ENCODE results near the gene PHACTR2.
"Not testable (repeated sequence)": the region's sequence is repeated elsewhere in the genome, so short reads cannot be mapped to it uniquely, and the experiment has no call there.

Gene PHACTR2

DNA sequence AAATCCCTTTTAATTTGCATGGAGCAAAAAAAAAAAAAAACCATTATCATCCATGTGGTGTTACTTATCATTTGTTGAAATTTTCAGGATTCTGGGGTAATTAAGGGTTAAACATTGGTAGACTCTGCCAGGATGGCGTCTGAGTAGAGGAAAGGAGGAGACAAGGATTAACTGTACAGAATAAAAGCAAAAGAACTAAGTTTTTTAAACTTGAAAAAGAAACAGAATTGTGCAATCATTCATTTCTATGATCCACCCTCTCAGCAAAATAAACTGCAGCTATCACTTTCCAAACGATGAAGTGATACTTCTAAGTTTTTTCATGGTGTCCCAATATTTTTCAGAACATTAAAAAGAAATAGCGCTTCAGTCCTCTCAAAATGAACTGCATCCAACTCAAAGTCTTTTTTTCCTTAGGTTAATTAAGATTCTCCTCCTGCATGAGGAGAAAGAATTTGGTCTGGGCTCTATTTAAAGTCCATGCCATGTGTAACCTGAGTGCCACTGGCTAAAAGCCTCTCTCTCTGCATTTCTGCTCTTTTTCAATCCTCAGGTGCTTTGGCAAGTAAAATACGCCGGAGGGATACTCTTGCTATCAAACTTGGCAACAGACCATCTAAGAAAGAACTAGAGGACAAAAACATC, 95.9 kb downstream of the PHACTR2 start:
- DNase-seq: no peak

DNA sequence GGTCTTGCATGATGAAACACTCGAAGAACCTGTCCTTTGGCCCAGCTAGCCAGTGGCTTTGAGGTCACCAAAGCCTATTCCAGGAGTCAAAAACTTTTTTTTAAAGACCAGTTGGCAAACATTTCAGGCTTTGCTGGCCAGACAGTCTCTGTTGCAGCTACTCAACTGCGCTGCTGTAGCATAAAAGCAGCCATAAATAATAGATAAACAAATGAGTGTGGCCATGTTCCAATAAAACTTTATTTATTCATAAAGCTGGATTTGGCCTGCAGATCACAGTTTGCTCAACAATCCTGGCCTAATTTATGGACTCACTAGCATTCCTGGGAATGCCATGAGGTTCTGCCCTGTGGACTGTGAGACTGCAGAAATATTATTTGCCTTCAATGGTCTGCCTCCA, 96.6 kb downstream of the PHACTR2 start:
- no peak for DNase-seq

DNA sequence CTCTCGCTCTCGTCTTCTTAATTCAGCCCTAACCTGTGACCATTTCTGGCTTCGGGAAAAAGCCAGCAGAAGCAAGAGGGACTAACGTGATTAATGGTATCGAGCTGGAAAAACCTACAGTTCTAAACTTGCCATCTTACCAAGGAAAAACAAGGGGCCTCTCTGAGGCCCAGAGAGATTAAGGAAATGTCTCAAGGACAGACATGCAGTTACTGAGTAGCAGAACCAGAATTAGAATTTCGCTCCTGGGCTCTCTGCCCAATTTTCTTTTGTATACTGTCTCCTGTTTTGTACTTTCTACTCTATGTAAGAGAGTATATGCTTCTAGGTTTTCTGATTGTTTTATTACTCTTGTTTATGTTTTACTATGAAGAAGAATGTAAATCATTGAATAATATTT, 97.6 kb downstream of the PHACTR2 start:
- no peak for DNase-seq

DNA sequence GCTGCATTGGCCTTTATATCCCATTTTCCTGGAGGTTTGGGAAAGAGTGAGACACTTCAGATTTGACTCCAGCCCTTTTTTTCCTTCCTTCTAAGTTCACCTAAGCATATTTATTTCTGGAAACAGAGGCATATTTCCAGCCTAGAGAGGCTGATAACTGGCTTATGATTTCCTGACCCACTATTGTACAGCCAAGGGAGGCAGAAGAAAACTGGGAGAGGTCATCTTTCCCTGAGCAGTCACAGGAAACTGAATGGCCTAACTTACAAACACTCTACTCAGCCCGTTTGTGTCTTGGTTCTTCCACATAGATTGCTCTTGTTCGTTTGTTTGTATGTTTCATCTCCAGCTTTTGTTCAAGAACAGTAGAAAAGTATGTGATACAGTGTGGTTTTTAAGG, 101.2 kb downstream of the PHACTR2 start:
- DNase-seq: no peak

DNA sequence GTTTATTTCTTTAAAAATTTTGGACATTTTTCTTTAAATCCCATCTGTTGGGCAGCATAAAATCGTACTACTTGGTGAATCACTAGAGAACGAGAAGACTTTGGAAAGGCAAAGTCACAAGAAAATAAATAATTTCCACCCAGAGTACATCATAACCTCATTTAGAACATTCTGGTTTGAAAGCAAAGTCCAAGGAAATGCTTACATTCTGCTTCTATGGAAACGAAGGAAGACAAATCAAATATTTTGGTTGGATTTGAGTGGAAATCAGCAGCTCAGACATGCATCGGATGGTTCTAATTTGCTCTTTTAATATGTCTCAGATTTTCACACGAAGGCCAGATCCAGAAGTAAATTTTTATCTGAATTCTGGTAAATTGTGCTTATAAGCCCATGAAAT, 104.7 kb downstream of the PHACTR2 start:
- DNase-seq: no peak

DNA sequence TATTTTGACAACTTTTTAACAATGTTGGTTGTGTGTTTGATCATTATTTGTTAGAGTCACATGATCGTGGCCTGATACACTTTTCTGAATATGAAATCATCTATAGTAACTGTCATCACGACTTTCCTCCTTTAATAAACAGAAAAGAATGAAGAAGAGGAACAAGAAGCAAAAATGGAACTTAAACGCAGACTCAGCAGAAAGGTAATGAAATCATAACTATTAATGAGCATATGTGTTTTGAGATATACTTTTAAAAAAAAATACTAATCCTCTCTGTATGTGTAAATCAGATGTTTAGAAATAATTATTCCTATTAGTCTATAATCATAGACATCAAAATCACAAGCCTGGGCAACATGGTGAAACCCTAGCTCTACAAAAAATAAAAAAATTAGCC, 105.3 kb downstream of the PHACTR2 start:
- DNase-seq: no peak

DNA sequence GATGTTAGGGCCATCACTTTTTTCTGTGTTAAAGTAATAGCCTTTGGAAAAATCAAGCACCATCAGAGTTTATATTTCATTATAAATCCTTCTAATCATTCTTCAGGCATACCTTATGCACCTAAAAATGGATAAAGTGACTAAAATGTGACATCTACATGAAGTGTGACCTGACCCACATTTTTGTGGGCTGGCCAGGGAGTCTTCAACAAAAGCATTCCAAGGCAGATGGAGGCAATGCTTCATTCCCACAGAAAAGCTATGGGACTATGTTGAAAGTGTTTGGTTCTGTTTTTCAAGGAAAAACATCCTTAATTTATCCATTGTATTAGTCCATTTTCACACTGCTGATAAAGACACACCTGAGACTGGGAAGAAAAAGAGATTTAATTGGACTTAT, 106.6 kb downstream of the PHACTR2 start:
- no peak for DNase-seq

DNA sequence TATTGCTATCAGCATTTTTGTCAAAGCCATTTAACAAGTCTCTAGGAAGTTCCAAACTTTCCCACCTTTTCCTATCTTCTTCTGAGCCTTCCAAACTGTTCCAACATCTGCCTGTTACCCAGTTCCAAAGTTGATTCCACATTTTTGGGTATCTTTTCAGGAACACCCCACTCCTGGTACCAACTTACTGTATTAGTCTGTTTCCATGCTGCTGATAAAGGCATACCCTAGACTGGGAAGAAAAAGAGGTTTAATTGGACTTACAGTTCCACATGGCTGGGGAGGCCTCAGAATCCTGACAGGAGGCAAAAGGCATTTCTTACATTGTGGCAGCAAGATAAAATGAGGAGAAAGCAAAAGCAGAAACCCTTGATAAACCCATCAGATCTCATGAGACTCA, 108.6 kb downstream of the PHACTR2 start:
- DNase-seq: not testable (repeated sequence)

DNA sequence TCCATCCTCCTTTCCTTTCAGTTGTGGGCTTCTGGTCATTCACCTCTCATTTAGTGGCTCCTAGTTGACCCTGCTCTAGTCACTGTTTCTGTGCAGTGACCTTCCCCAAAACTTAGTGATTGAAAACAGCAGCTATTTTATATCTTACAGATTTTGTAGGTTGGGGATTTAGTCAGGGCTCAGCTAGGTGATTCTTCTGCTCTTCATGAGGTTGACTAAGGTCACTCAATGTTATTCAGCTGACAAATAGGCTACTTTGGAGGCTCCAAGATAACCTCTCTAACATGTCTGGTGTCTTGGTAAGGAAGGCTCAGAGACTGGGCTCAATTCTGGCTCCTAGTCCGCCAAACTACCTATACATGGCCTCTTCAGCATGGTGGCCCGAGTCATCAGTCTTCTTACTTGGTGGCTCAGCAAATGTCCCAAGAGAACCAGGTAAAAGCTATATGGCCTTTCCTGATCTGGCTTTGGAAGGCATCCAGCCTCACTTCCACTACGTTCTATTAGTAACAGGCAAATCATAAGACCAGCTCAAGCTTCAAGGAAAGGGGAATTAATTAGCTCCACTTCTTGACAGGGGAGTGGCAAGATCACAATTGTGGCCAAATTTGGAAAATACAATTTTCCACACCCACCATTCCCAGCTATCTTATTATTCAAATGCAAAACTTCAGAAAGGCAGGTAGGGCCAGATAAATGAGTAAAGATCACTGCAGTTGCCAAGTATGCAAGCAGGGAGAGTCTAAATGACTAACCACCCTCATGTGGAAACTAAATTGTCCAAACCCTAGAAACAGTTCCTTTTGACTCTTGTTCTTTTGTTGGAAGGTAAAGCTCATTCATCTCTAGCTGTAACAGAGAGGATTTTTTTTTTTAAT, 114.9 kb downstream of the PHACTR2 start:
- DNase-seq: peak in 1 of 2 donors; percentile 8

DNA sequence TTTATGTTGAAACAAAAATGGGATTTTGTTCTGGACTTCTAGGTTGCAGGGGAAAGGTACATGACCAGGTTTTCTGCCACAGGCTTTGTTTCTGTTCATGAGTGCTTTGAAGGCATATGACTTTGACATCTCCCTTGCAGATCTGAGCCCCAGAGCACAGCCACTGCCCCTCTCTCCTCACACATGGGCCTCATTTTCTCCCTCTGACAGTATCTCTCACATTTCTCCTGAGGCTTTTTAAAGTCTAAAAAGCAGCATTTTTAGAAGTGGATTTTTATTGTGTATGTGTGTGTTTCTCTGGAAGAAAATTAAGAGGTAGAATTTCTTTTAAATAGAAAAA, 115.5 kb downstream of the PHACTR2 start:
- no peak for DNase-seq

DNA sequence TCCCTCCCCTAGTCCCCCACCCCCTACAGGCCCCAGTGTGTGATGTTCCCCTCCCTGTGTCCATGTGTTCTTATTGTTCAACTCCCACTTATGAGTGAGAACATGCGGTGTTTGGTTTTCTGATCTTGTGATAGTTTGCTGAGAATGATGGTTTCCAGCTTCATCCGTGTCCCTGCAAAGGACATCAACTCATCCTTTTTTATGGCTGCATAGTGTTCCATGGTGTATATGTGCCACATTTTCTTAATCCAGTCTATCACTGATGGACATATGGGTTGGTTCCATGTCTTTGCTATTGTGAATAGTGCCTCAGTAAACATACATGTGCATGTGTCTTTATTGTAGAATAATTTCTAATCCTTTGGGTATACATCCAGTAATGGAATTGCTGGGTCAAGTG, 118.8 kb downstream of the PHACTR2 start:
- DNase-seq: not testable (repeated sequence)

DNA sequence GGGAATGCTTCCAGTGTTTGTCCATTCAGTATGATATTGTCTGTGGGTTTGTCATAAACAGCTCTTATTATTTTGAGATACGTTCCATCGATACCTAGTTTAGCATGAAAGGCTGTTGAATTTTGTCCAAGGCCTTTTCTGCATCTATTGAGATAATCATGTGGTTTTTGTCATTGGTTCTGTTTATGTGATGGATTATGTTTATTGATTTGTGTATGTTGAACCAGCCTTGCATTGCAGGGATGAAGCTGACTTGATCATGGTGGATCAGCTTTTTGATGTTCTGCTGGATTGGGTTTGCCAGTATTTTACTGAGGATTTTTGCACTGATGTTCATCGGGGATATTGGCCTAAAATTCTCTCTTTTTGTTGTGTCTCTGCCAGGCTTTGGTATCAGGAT, 120.7 kb downstream of the PHACTR2 start:
- not testable (repeated sequence) for DNase-seq

DNA sequence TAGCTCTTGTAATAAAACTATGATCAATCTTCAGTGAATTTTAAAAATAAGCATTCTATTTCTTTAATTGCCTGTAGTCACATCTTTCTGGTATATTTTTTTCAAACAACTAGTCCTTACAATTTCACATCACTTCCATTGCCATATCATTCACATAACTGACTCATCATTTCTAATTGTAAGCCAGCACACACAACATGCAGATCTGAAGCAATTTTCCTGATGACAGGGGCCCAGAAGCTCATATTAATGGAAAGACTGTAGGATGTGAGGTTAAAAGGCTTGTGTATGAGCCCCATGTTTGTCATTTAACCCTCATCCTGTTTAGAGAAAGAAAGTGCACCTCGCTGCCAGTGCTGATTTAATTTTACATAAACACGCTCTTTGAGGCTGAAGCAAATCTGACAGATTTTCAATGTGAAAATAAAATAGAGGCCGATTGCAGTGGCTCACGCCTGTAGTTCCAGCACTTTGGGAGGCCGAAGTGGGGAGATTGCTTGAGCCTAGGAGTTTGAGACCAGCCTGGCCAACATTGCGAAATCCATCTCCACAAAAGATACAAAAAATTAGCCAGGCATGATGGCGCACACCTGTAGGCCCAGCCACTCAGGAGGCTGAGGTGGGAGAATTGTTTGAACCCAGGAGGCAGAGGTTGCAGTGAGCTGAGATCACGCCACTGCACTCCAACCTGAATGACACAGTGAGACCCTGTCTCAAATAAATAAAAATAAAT, 125.2 kb downstream of the PHACTR2 start:
- DNase-seq: peak; percentile 15 to 44

DNA sequence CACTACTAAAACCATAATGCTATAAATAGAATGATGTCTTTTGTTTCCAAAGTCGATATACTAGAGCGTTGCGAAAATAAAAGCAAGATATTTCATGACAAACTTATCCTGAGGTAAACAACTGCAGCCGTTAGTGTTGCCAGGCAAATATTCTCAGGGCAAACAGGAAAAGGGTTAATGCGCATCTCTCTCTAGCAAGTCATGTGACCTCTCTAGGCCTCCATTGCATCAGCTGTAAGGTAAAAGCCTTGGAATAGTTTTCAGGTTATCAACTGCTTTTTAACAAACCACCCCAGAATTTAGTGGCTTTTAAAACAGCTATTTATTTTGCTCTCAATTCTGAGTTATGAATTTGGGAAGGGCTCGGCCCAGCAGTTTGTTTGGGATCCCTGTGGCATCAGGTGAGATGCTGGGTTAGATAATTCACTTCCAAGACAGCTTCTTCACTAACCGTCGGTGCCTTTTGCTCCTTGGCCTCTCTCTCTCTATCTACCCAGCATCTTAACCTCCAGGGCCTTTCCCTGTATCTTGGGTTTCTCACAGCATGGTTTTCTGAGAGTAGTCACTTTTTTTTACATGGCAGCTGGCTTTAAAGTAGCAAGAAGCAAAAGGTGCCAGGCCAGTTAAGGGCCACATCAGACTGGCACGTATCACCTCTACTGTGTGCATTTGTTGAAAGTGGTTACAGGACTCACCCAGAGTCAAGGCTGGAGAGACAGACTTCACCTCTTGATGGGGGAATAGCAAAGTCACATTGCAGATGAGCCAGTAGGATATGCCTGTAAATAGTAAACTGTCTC, 126.2 kb downstream of the PHACTR2 start:
- no peak for DNase-seq

DNA sequence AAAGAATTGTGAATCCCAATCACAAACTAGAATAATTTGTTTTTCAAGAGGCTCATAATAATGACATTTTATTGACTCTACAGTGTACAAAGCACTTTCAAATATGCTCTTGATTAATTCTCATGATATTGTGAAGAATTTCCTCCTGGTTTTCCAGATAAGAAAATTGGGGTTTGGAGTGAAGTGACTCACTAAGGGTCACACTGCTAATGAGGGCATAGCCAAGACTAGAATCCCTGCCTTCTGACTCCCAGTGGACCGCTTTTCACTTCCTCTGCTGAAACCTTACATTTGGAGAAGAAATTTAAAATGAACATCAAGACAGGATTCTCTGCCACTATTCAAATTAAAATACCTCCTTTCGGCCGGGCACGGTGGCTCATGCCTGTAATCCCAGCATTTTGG, 127.1 kb downstream of the PHACTR2 start:
- peak; percentile 24 to 47 for DNase-seq

DNA sequence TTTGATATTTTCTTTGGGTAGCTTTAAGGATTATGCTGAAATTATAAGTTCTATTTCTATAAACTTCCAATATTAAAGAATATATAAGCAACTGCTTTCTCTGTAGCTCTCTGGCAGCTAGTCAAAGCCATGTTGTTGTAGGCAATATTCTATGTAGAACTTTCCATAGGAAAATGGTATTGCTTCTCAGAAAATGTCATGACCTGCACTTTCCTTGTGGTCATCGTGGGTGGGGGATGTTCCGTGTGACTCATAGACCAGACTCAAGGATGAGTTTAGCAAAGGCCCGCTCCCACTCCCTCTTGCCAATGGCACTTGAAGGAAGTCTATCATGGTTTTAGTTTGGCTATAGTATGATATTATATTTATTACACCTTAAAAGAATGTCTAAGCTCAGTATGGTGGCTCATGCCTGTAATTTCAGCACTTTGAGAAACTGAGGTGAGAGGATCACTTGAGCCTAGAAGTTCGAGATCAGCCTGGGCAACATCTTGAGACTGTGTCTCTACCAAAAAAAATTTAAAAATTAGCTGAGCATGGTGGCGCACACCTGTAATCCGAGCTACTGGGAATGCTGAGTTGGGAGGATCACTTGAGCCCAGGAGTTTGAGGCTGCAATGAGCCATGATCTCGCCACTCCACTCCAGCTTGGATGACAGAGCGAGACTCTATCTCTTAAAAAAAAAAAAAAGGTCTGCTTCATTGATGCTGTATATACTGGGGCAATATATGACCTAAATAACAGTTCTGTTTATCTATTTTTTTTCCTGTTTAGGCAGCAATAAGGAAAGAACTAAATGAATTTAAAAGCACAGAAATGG, 128.7 kb downstream of the PHACTR2 start:
- peak; percentile 94 to 98 for DNase-seq

DNA sequence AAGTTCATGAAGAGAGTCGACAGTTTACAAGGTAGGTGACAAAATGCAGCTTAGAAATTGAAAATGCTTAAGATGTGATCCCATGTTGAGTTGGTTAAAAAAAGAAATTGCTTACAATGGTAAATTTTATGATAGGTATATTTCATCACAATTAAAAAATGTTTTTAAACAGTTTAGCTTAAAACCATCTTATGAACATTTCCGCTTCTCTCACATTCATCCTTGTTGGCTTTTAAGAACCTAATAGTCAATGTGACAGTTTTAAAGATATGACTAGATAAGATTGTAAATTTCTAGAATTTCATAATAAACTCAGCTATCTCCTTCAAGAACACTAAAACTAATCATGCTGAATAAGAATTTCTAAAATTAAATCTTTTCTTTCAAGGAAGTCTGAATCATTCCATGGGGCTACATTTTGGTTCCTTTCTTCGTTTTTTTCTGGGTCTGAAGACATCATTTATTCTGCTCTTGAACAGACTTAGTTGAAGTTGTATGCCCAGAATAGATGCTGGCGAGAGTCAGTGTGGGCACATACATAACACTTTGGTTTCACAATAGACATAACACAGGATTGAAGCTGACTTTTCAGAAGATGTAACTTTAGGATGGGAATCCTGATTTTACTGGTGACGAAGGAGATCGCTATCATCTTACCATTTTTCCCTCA, 129.5 kb downstream of the PHACTR2 start:
- peak; percentile 54 to 86 for DNase-seq

DNA sequence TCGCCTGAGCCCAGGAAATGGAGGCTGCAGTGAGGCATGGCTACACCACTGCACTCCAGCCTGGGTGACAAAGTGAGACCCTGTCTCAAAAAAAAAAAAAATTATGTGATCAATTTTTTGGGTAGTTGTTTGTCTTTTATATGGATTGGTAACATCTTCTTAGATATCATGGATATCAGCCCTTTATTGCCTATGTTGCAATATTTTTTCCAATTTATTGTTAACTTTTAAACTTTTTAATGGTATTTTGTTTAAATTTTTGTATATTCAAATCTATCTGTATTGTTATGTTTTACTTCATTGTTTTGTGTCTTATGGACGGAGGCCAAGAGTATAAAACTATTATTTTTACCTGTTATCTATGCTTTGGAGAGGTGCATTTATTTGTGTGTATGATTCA, 133.0 kb downstream of the PHACTR2 start:
- DNase-seq: no peak

DNA sequence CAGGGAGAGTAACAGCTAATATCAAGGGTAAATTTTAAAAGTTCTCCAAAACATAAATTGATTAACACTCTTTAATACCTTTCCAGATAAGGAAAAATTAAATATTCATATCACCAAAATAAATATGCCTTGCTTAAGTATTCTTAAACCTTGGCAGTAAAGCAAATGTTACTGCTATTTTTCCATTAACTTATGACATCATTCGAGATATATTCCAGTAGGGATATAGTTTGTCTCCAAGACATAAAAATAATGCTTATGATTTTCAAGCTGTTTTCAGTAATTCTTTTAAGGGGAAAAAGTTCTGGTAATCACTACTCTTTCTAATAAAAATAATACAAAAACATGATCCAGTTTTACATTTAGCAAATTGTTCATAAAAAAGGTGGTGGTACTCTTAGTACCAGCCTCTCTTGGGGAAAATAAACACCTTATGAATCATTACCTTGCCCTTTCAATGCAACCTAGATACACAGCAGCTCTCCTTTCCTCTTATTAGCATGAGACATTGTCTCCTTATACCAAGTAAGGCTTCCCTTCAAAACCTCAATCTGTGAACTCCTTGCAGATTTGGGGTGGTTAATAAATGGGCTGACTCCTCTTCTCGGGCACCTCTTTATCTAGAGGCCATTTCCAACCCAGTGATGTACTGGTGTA, 133.9 kb downstream of the PHACTR2 start:
- DNase-seq: no peak

DNA sequence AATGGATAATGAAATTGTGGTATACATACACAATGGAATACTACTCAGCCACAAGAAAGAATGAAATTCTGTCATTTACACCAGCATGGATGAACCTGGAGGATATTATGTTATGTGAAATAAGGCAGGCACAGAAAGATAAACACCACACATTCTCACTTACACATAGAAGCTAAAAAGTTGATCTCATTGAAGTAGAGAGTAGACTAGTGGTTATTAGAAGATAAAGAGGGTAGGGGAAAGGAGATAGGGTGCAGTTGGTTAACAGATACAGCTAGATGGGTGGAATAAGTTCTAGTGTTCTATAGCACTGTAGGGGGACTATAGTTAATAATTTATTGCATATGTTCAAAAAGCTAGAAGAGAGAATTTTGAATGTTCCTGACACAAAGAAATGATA, 139.9 kb downstream of the PHACTR2 start:
- no peak for DNase-seq

DNA sequence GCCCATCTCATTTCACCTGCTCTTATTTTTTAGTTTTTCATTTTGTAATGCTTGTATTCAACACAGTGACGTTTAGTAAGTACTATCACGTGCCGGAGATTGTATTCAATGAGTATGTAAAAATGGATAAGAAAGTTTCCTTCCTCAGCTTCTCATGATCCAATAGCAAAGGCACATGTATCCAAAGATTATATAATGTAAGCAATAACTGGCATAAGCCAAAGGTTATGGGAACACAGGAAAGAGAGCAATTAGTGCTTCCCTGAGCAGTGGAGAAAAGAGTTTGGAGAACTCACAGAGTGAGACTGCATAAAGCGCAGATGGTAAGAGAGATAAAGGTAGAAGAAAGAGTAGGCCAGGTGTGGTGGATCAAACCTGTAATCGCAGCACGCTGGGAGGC, 143.6 kb downstream of the PHACTR2 start:
- DNase-seq: no peak

Data from inflammatory macrophage treated with lipopolysaccharide for 1 hour (primary cell).